HG02763 (cell line): ENCODE results near the gene TPCN1.

Source experiments
- ATAC-seq: cut with Tn5 transposase; IDR thresholded peaks from one replicate; pipeline ENCODE4 v1.9.1; 2021; ENCODE audit warnings: mild to moderate bottlenecking, moderate library complexity; ENCODE audit not compliant: unreplicated experiment

TPCN1 gene

GRCh38 chr12:113239811-113240331, 18.6 kb downstream of the TPCN1 start:
- ATAC-seq: no peak

GRCh38 chr12:113240395-113240794, 19.1 kb downstream of the TPCN1 start:
- ATAC-seq: no peak

- ATAC-seq: no peak
Measured at GRCh38 chr12:113241191-113242025, 20.1 kb downstream of the TPCN1 start.

GRCh38 chr12:113242026-113242418, 20.8 kb downstream of the TPCN1 start:
- no peak for ATAC-seq

GRCh38 chr12:113242560-113242959, 21.3 kb downstream of the TPCN1 start:
- no peak for ATAC-seq

- no peak for ATAC-seq
Measured at GRCh38 chr12:113244047-113244460, 22.8 kb downstream of the TPCN1 start.

GRCh38 chr12:113244478-113244958, 23.3 kb downstream of the TPCN1 start:
- ATAC-seq: no peak

- no peak for ATAC-seq
Measured at GRCh38 chr12:113245695-113246477, 24.6 kb downstream of the TPCN1 start.

GRCh38 chr12:113246478-113247122, 25.3 kb downstream of the TPCN1 start:
- ATAC-seq: no peak

GRCh38 chr12:113247123-113248050, 26.1 kb downstream of the TPCN1 start:
- no peak for ATAC-seq

GRCh38 chr12:113248051-113248825, 27.0 kb downstream of the TPCN1 start:
- no peak for ATAC-seq

- ATAC-seq: no peak
Measured at GRCh38 chr12:113248842-113249435, 27.7 kb downstream of the TPCN1 start.

GRCh38 chr12:113249546-113249945, 28.3 kb downstream of the TPCN1 start:
- no peak for ATAC-seq

GRCh38 chr12:113250045-113250444, 28.8 kb downstream of the TPCN1 start:
- no peak for ATAC-seq

- ATAC-seq: no peak
Measured at GRCh38 chr12:113251404-113252070, 30.3 kb downstream of the TPCN1 start.

GRCh38 chr12:113252494-113252893, 31.2 kb downstream of the TPCN1 start:
- no peak for ATAC-seq

GRCh38 chr12:113253532-113254285, 32.4 kb downstream of the TPCN1 start:
- no peak for ATAC-seq

- no peak for ATAC-seq
Measured at GRCh38 chr12:113254298-113254697, 33.0 kb downstream of the TPCN1 start.
